ENCODE results near the gene YWHAH.

- TF ChIP-seq, protein P1, sequence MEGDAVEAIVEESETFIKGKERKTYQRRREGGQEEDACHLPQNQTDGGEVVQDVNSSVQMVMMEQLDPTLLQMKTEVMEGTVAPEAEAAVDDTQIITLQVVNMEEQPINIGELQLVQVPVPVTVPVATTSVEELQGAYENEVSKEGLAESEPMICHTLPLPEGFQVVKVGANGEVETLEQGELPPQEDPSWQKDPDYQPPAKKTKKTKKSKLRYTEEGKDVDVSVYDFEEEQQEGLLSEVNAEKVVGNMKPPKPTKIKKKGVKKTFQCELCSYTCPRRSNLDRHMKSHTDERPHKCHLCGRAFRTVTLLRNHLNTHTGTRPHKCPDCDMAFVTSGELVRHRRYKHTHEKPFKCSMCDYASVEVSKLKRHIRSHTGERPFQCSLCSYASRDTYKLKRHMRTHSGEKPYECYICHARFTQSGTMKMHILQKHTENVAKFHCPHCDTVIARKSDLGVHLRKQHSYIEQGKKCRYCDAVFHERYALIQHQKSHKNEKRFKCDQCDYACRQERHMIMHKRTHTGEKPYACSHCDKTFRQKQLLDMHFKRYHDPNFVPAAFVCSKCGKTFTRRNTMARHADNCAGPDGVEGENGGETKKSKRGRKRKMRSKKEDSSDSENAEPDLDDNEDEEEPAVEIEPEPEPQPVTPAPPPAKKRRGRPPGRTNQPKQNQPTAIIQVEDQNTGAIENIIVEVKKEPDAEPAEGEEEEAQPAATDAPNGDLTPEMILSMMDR (IDR thresholded peaks at IDR 0.05; ENCODE audit: insufficient read depth, low read depth, low read length), result no peak
- no peak for TF ChIP-seq EZH2 (IDR thresholded peaks at IDR 0.05; ENCODE audit: insufficient read depth, low read length)
Observed at GRCh38 chr22:31915586-31915985, 28.7 kb upstream of the YWHAH start.

Data from astrocyte (in vitro differentiated cells and primary cell).